Mucosa of descending colon (tissue), 3 donors: Measurements from ENCODE around the gene NUP58. TPM values are rescaled to one million over a fixed set of nuclear protein-coding genes. Genes with fewer than 3 reads are reported as not detected.

ENCODE experiments used
- ATAC-seq: fragments of 200-7000 bp; cut with Tn5 transposase; one replicate; pipeline ENCODE4 v1.9.1; 2020; ENCODE audit warnings: mild to moderate bottlenecking, moderate library complexity
- DNase-seq, 3 donors: peaks; one replicate each; pipeline ENCODE4 v3.0.0-alpha.2; 2020
- H3K36me3 ChIP-seq: fragments of 200-600 bp; one replicate; pipeline ENCODE4 v1.8.0; 2021; ENCODE audit warnings: low read depth, mild to moderate bottlenecking
- H3K4me1 ChIP-seq: fragments of 200-600 bp; one replicate; pipeline ENCODE4 v1.8.0; 2021; ENCODE audit warnings: low read depth, mild to moderate bottlenecking
- H3K4me3 ChIP-seq: fragments of 200-600 bp; one replicate; pipeline ENCODE4 v1.8.0; 2021; ENCODE audit warnings: mild to moderate bottlenecking
- H3K9me3 ChIP-seq: fragments of 200-600 bp; one replicate; pipeline ENCODE4 v1.8.0; 2021; ENCODE audit warnings: mild to moderate bottlenecking
- intact Hi-C, 2 donors: fragments of 100-400 bp; cut with DNase I in 1 of 2; cut with micrococcal nuclease in 1 of 2; formaldehyde crosslinking; loops; one replicate each; pipeline versions ENCODE4 v1.11.0 to v1.11.1; 2022; cut with DNase I, micrococcal nuclease
- total RNA-seq, 3 donors: library from RNA; stranded (reverse); fragmentation: NEBNext Ultra II Directional in 2 of 3; extraction: Animal tissue kit (Norgen Biotek cat#: 25700) in 2 of 3; gene quantifications; one replicate each; pipeline versions ENCODE4 v1.2.1 to v1.2.4, GENCODE V29; 2021 to 2023
- TF ChIP-seq, protein P1 (sequence below): fragments of 200-600 bp; IDR thresholded peaks from one replicate; pipeline ENCODE4 v1.8.0; 2022; ENCODE audit warnings: antibody characterized with exemption, mild to moderate bottlenecking
- donor health status: DM: no; HTN: no; CAD: no; lungs with moderate emphysema.
- donor health status: DM: no; HTN: no; CAD: no.
- donor health status: DM: no; HTN: yes; CAD: no.

The NUP58 gene
- total RNA-seq, 3 donors from 2014 or later = 31.9 to 35.3 (median 32.8) TPM

GRCh38 chr13:25371875-25372283 lies 70.5 kb downstream of the NUP58 start, which contains the start of gene ATP8A2:
Gene ATP8A2, plus strand, starts transcription at chr13:25371974. Its CDS starts 239 bp downstream, at chr13:25372213.
- Histone ChIP-seq H3K9me3 (no peaks in the 10 kb centered on the region), H3K4me3 (no peak within 1 kb of the TSS), H3K36me3 (no peaks in the 10 kb centered on the region), H3K4me1 (no peaks in the 10 kb centered on the region)
- TF ChIP-seq, protein P1, sequence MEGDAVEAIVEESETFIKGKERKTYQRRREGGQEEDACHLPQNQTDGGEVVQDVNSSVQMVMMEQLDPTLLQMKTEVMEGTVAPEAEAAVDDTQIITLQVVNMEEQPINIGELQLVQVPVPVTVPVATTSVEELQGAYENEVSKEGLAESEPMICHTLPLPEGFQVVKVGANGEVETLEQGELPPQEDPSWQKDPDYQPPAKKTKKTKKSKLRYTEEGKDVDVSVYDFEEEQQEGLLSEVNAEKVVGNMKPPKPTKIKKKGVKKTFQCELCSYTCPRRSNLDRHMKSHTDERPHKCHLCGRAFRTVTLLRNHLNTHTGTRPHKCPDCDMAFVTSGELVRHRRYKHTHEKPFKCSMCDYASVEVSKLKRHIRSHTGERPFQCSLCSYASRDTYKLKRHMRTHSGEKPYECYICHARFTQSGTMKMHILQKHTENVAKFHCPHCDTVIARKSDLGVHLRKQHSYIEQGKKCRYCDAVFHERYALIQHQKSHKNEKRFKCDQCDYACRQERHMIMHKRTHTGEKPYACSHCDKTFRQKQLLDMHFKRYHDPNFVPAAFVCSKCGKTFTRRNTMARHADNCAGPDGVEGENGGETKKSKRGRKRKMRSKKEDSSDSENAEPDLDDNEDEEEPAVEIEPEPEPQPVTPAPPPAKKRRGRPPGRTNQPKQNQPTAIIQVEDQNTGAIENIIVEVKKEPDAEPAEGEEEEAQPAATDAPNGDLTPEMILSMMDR = no peak
- no peak for DNase-seq
- ATAC-seq = no peak
- intact Hi-C loops = no loop called here

GRCh38 chr13:25372284-25373081 lies 71.1 kb downstream of the NUP58 start:
- Histone ChIP-seq H3K36me3 (no peaks in the 10 kb centered on the region), H3K4me1 (no peaks in the 10 kb centered on the region), H3K4me3 (no peak overlapping the region), H3K9me3 (no peaks in the 10 kb centered on the region)
- DNase-seq (no peak), ATAC-seq (no peak)
- TF ChIP-seq, protein P1 = no peak
- intact Hi-C loops = no loop called here

GRCh38 chr13:25375727-25376358 lies 74.4 kb downstream of the NUP58 start:
- intact Hi-C loops = no loop called here
- Histone ChIP-seq H3K36me3 (no peaks in the 10 kb centered on the region), H3K4me1 (no peaks in the 10 kb centered on the region), H3K4me3 (no peak overlapping the region), H3K9me3 (no peaks in the 10 kb centered on the region)
- DNase-seq (peak in 1 of 3 donors; percentile 43), ATAC-seq (peak; percentile 48)
- TF ChIP-seq, protein P1 = peak; percentile 10

- Histone ChIP-seq H3K36me3 (no peaks in the 10 kb centered on the region), H3K4me1 (no peaks in the 10 kb centered on the region), H3K9me3 (no peaks in the 10 kb centered on the region), H3K4me3 (no peak overlapping the region)
- intact Hi-C loops = no loop called here
- TF ChIP-seq, protein P1 = no peak
- DNase-seq (no peak), ATAC-seq (no peak)
These were observed 76.0 kb downstream of the NUP58 start for GRCh38 chr13:25377244-25377962.

GRCh38 chr13:25378528-25378927 lies 77.1 kb downstream of the NUP58 start:
- no peak for DNase-seq
- no peaks in the 10 kb centered on the region for H3K36me3 ChIP-seq
- H3K9me3 ChIP-seq = no peaks in the 10 kb centered on the region
- no peak overlapping the region for H3K4me3 ChIP-seq
- no peak for ATAC-seq
- intact Hi-C loops = no loop called here
- TF ChIP-seq, protein P1 = no peak
- H3K4me1 ChIP-seq = no peaks in the 10 kb centered on the region
